ENCODE results near the gene TMCO4.

Gene TMCO4

GRCh38 chr1:19684677-19685076 is 115.0 kb downstream of the TMCO4 start:
- no peak for DNase-seq (ENCODE audit: low spot score)

GRCh38 chr1:19683351-19683750 is 116.4 kb downstream of the TMCO4 start:
- no peak for DNase-seq (ENCODE audit: low spot score)

- no peak for DNase-seq (ENCODE audit: low spot score)
Measured at GRCh38 chr1:19682901-19683300, 116.8 kb downstream of the TMCO4 start.

- no peak for DNase-seq (ENCODE audit: low spot score)
Measured at GRCh38 chr1:19682257-19682656, 117.5 kb downstream of the TMCO4 start.

- DNase-seq (ENCODE audit: low spot score) = no peak
Measured at GRCh38 chr1:19680644-19681043, 119.1 kb downstream of the TMCO4 start.

GRCh38 chr1:19679691-19680090 is 120.0 kb downstream of the TMCO4 start:
- no peak for DNase-seq (ENCODE audit: low spot score)

- no peak for DNase-seq (ENCODE audit: low spot score)
Measured at GRCh38 chr1:19678931-19679453, 120.7 kb downstream of the TMCO4 start.

- DNase-seq (ENCODE audit: low spot score) = no peak
Measured at GRCh38 chr1:19678493-19678892, 121.2 kb downstream of the TMCO4 start.

- DNase-seq (ENCODE audit: low spot score) = no peak
Measured at GRCh38 chr1:19676438-19676922, 123.2 kb downstream of the TMCO4 start.

GRCh38 chr1:19675797-19676196 is 123.9 kb downstream of the TMCO4 start:
- no peak for DNase-seq (ENCODE audit: low spot score)

GRCh38 chr1:19672237-19672636 is 127.5 kb downstream of the TMCO4 start:
- DNase-seq (ENCODE audit: low spot score) = no peak

- no peak for DNase-seq (ENCODE audit: low spot score)
Measured at GRCh38 chr1:19670787-19671186, 128.9 kb downstream of the TMCO4 start.

- DNase-seq (ENCODE audit: low spot score) = no peak
Measured at GRCh38 chr1:19668888-19669287, 130.8 kb downstream of the TMCO4 start.

- DNase-seq (ENCODE audit: low spot score) = no peak
Measured at GRCh38 chr1:19665496-19666465, 133.9 kb downstream of the TMCO4 start.

GRCh38 chr1:19665186-19665495 is 134.6 kb downstream of the TMCO4 start:
- no peak for DNase-seq (ENCODE audit: low spot score)

GRCh38 chr1:19664453-19665185 is 135.1 kb downstream of the TMCO4 start, which contains the start of gene HTR6:
Gene HTR6, plus strand, starts transcription at chr1:19664875. Its CDS starts 879 bp downstream, at chr1:19665754.
- DNase-seq (ENCODE audit: low spot score) = no peak

- DNase-seq (ENCODE audit: low spot score) = no peak
Measured at GRCh38 chr1:19662313-19662712, 137.4 kb downstream of the TMCO4 start.

GRCh38 chr1:19661721-19662228 is 137.9 kb downstream of the TMCO4 start:
- peak; percentile 22 for DNase-seq (ENCODE audit: low spot score)

- no peak for DNase-seq (ENCODE audit: low spot score)
Measured at GRCh38 chr1:19658186-19658585, 141.5 kb downstream of the TMCO4 start.

GRCh38 chr1:19657511-19657910 is 142.2 kb downstream of the TMCO4 start:
- no peak for DNase-seq (ENCODE audit: low spot score)

- DNase-seq (ENCODE audit: low spot score) = no peak
Measured at GRCh38 chr1:19656780-19657466, 142.8 kb downstream of the TMCO4 start.

Data from globus pallidus (tissue), 1 donor.